ENCODE results near the gene FASLG.

- no peak for TF ChIP-seq TAF1 (IDR thresholded peaks at IDR 0.05; ENCODE audit: borderline replicate concordance, low read depth, low read length)
- no peak for TF ChIP-seq RAD21 (IDR thresholded peaks at IDR 0.05; ENCODE audit: insufficient read depth, low read depth, low read length)
These were observed 45.7 kb downstream of the FASLG start for GRCh38 chr1:172704420-172705210.

All from GM12878 (cell line).